ENCODE results near the gene TPTE.
"Not testable (repeated sequence)": the region's sequence is repeated elsewhere in the genome, so short reads cannot be mapped to it uniquely, and the experiment has no call there.

The TPTE gene

DNA sequence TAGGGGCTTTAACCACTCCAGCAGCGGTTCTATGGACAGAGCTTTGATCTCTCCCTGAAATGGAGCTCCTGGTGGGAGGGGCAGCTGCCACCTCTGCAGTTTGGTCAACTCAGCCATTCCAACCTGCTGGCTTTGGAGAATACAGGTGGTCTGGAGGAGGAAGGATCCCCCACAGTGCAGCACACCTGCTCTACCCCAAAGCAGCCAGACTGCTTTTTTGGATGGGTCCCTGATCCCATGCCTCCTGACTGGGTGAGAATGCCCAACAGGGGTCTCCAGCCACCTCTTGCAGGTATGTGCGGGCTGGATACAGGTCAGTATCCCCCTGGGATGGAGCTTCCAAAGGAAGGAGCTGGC lies 53.9 kb downstream of the TPTE start:
- no peak overlapping the region for H2BK120ac ChIP-seq (ENCODE audit: low read depth, low read length)
- H3K9me3 ChIP-seq (replicated peaks in 1 of 2; ENCODE audit: control insufficient read depth in 2 of 2, insufficient read depth in 1 of 2, low read depth in 1 of 2, low read length in 2 of 2), result peaks cover 0 to 9% of the 10 kb centered on the region in 2 donors
- no peak overlapping the region for H2AFZ ChIP-seq (ENCODE audit: low read length)
- no peak overlapping the region for H3K18ac ChIP-seq (ENCODE audit: low read length)
- no peaks in the 10 kb centered on the region for H3K27me3 ChIP-seq (ENCODE audit: control insufficient read depth in 3 of 3, insufficient read depth in 3 of 3, low read depth in 1 of 3, low read length in 3 of 3)
- no peak overlapping the region for H2BK15ac ChIP-seq (ENCODE audit: low read length)
- no peak overlapping the region for H2BK5ac ChIP-seq (ENCODE audit: low read length)
- no peak overlapping the region for H2AK5ac ChIP-seq (ENCODE audit: low read depth, low read length)
- no peaks in the 10 kb centered on the region for H3K4me1 ChIP-seq (ENCODE audit: control insufficient read depth in 2 of 2, insufficient read depth in 1 of 2, low read depth in 1 of 2, low read length in 2 of 2)
- no peak overlapping the region for H3K27ac ChIP-seq (replicated peaks; ENCODE audit: low read length)
- H3K4ac ChIP-seq (ENCODE audit: low read length), result no peak overlapping the region
- H3K36me3 ChIP-seq (replicated peaks in 1 of 2; ENCODE audit: control insufficient read depth in 2 of 2, insufficient read depth in 2 of 2, low read length in 2 of 2), result no peaks in the 10 kb centered on the region
- H3K14ac ChIP-seq (ENCODE audit: low read length), result no peak overlapping the region
- H3K79me1 ChIP-seq (ENCODE audit: low read depth, low read length), result peaks cover 2% of the 10 kb centered on the region
- H4K91ac ChIP-seq (ENCODE audit: low read depth, low read length, poor library complexity), result no peak overlapping the region
- no CpG with 5 or more reads among the region's 2 CpGs for WGBS, 2 donors (ENCODE audit: extremely low coverage in 2 of 2, insufficient read length in 2 of 2, insufficient replicate concordance in 1 of 2)
- no peak overlapping the region for H3K9ac ChIP-seq (ENCODE audit: low read depth, low read length, poor library complexity)
- no peak overlapping the region for H3K4me2 ChIP-seq (ENCODE audit: insufficient read depth, low read length, poor library complexity, severe bottlenecking)
- peak overlapping the region in 1 of 2 donors; percentile 7 for H3K4me3 ChIP-seq (ENCODE audit: low read length in 2 of 2)
- no peak overlapping the region for H4K8ac ChIP-seq (ENCODE audit: low read depth, low read length)
- DNase-seq (ENCODE audit: low spot score), result no peak
- no peak overlapping the region for H2BK12ac ChIP-seq (ENCODE audit: low read length)
- H3K23ac ChIP-seq (ENCODE audit: low read depth, low read length, poor library complexity), result no peak overlapping the region

DNA sequence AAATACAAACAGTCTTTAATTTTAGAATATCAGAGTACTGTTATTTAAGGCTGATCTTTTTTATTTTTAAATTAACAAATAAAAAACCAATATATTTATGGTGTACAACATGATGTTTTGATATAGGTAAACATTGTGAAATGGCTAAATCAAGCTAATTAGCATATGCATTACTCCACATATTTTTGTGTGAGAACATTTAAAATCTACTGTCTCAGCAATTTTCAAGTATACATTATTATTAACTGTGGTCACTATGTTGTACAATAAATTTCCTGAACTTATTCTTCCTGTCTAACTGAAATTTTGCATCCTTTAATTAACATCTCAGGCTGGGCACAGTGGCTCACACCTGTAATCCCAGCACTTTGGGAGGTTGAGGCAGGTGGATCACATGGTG lies 57.5 kb downstream of the TPTE start:
- not testable (repeated sequence) for H2BK5ac ChIP-seq (ENCODE audit: low read length); H3K4me3 ChIP-seq (ENCODE audit: low read length in 2 of 2); H4K91ac ChIP-seq (ENCODE audit: low read depth, low read length, poor library complexity); H2AFZ ChIP-seq (ENCODE audit: low read length); H3K27me3 ChIP-seq (ENCODE audit: control insufficient read depth in 3 of 3, insufficient read depth in 3 of 3, low read depth in 1 of 3, low read length in 3 of 3); H3K14ac ChIP-seq (ENCODE audit: low read length); H3K79me1 ChIP-seq (ENCODE audit: low read depth, low read length); H2BK12ac ChIP-seq (ENCODE audit: low read length); H3K36me3 ChIP-seq (replicated peaks in 1 of 2; ENCODE audit: control insufficient read depth in 2 of 2, insufficient read depth in 2 of 2, low read length in 2 of 2); H2BK15ac ChIP-seq (ENCODE audit: low read length); H3K9ac ChIP-seq (ENCODE audit: low read depth, low read length, poor library complexity); H3K4me2 ChIP-seq (ENCODE audit: insufficient read depth, low read length, poor library complexity, severe bottlenecking); H2BK120ac ChIP-seq (ENCODE audit: low read depth, low read length); H4K8ac ChIP-seq (ENCODE audit: low read depth, low read length); H3K27ac ChIP-seq (replicated peaks; ENCODE audit: low read length); DNase-seq (ENCODE audit: low spot score); H3K18ac ChIP-seq (ENCODE audit: low read length); H3K4ac ChIP-seq (ENCODE audit: low read length); H3K9me3 ChIP-seq (replicated peaks in 1 of 2; ENCODE audit: control insufficient read depth in 2 of 2, insufficient read depth in 1 of 2, low read depth in 1 of 2, low read length in 2 of 2); H3K4me1 ChIP-seq (ENCODE audit: control insufficient read depth in 2 of 2, insufficient read depth in 1 of 2, low read depth in 1 of 2, low read length in 2 of 2); H2AK5ac ChIP-seq (ENCODE audit: low read depth, low read length); H3K23ac ChIP-seq (ENCODE audit: low read depth, low read length, poor library complexity)

DNA sequence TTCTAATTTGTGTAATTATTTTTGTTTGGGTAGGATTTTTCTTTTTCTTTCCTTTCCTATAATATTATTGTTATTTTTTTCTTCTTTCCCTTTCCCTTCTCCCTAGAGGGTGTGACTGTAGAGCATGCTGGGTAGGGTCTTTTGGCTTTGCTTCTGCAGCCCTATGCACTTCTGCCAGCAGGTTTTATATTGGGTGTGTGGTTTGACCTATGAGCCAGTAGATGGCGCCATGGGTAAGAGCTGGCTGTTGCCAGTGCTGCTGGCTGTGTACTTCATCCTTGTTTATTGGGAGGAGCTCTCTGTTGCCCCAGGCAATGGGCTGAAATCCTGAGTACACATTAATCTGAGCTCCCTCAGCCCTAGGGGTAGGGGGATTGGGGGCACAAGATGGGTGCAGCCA lies 67.7 kb downstream of the TPTE start:
- H3K4me3 ChIP-seq (ENCODE audit: low read length in 2 of 2); H3K27ac ChIP-seq (replicated peaks; ENCODE audit: low read length); H2BK5ac ChIP-seq (ENCODE audit: low read length); H2BK15ac ChIP-seq (ENCODE audit: low read length); DNase-seq (ENCODE audit: low spot score); H3K9ac ChIP-seq (ENCODE audit: low read depth, low read length, poor library complexity); H3K4me1 ChIP-seq (ENCODE audit: control insufficient read depth in 2 of 2, insufficient read depth in 1 of 2, low read depth in 1 of 2, low read length in 2 of 2); H2AK5ac ChIP-seq (ENCODE audit: low read depth, low read length); H3K9me3 ChIP-seq (replicated peaks in 1 of 2; ENCODE audit: control insufficient read depth in 2 of 2, insufficient read depth in 1 of 2, low read depth in 1 of 2, low read length in 2 of 2); H3K14ac ChIP-seq (ENCODE audit: low read length); H2AFZ ChIP-seq (ENCODE audit: low read length); H3K4ac ChIP-seq (ENCODE audit: low read length); H3K18ac ChIP-seq (ENCODE audit: low read length); H3K27me3 ChIP-seq (ENCODE audit: control insufficient read depth in 3 of 3, insufficient read depth in 3 of 3, low read depth in 1 of 3, low read length in 3 of 3); H4K91ac ChIP-seq (ENCODE audit: low read depth, low read length, poor library complexity); H3K79me1 ChIP-seq (ENCODE audit: low read depth, low read length); H3K36me3 ChIP-seq (replicated peaks in 1 of 2; ENCODE audit: control insufficient read depth in 2 of 2, insufficient read depth in 2 of 2, low read length in 2 of 2); H3K4me2 ChIP-seq (ENCODE audit: insufficient read depth, low read length, poor library complexity, severe bottlenecking); H2BK12ac ChIP-seq (ENCODE audit: low read length); H3K23ac ChIP-seq (ENCODE audit: low read depth, low read length, poor library complexity); H2BK120ac ChIP-seq (ENCODE audit: low read depth, low read length); H4K8ac ChIP-seq (ENCODE audit: low read depth, low read length): not testable (repeated sequence)
- WGBS, 2 donors (ENCODE audit: extremely low coverage in 2 of 2, insufficient read length in 2 of 2, insufficient replicate concordance in 1 of 2), result no CpG with 5 or more reads among the region's 1 CpG

DNA sequence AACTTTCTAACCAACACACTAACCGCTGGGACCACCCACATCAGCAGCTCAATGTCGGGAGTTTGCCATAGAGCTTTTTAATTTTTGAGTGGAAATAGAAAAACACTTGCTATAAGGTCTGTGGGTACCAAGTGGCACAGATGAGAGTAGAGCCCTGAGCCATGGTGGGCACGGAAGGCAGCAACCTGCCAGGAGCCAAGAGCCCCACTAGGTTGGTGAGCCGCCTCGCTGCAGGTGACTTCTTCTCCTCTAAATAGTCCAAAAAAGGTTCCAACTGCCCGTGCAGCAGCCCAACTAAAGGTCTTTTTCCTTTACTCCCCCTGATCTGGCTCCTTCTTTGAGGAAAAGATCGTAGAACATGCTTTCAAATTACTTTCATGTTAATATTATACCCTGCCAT lies 85.7 kb downstream of the TPTE start:
- not testable (repeated sequence) for H3K36me3 ChIP-seq (replicated peaks in 1 of 2; ENCODE audit: control insufficient read depth in 2 of 2, insufficient read depth in 2 of 2, low read length in 2 of 2); H2AFZ ChIP-seq (ENCODE audit: low read length); H2AK5ac ChIP-seq (ENCODE audit: low read depth, low read length); H3K4me1 ChIP-seq (ENCODE audit: control insufficient read depth in 2 of 2, insufficient read depth in 1 of 2, low read depth in 1 of 2, low read length in 2 of 2); H4K91ac ChIP-seq (ENCODE audit: low read depth, low read length, poor library complexity); H3K4me3 ChIP-seq (ENCODE audit: low read length in 2 of 2); H2BK120ac ChIP-seq (ENCODE audit: low read depth, low read length); H2BK5ac ChIP-seq (ENCODE audit: low read length); H4K8ac ChIP-seq (ENCODE audit: low read depth, low read length); H3K4ac ChIP-seq (ENCODE audit: low read length); H3K4me2 ChIP-seq (ENCODE audit: insufficient read depth, low read length, poor library complexity, severe bottlenecking); H3K14ac ChIP-seq (ENCODE audit: low read length); H3K9ac ChIP-seq (ENCODE audit: low read depth, low read length, poor library complexity); H3K18ac ChIP-seq (ENCODE audit: low read length); H3K27ac ChIP-seq (replicated peaks; ENCODE audit: low read length); H2BK15ac ChIP-seq (ENCODE audit: low read length); H3K27me3 ChIP-seq (ENCODE audit: control insufficient read depth in 3 of 3, insufficient read depth in 3 of 3, low read depth in 1 of 3, low read length in 3 of 3); DNase-seq (ENCODE audit: low spot score); H3K23ac ChIP-seq (ENCODE audit: low read depth, low read length, poor library complexity); H3K79me1 ChIP-seq (ENCODE audit: low read depth, low read length); H2BK12ac ChIP-seq (ENCODE audit: low read length); H3K9me3 ChIP-seq (replicated peaks in 1 of 2; ENCODE audit: control insufficient read depth in 2 of 2, insufficient read depth in 1 of 2, low read depth in 1 of 2, low read length in 2 of 2)
- WGBS, 2 donors (ENCODE audit: extremely low coverage in 2 of 2, insufficient read length in 2 of 2, insufficient replicate concordance in 1 of 2), result no CpG with 5 or more reads among the region's 7 CpGs

Measured in neuronal stem cell (in vitro differentiated cells).